ENCODE data around the gene IL19. TPM values are rescaled to one million over a fixed set of nuclear protein-coding genes. Genes with fewer than 3 reads are reported as not detected.

The IL19 gene
- total RNA-seq, 1 experiment from 2014 or later, result not detected

- no peak for DNase-seq (ENCODE audit: low read depth)
These were observed 116.3 kb downstream of the IL19 start for GRCh38 chr1:206886831-206887230.

DNA sequence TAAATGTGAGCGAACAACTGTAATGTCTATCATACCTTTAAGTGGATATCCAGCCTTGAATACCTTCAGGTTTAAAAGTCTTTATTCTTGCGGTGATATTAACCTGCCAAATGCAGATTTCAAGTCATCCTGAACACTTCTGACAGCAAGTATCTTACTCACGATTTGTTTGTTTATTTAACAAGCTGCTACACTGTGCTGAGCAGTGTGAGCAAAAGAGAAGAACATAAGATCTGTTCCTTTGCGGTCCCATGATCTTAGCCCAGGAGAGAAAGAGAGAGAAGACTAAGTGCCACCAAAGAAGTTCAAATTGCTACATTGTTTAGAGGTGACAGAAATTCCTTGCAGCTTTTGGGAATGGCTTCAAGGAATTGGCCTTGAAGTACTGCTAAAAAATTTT lies 117.1 kb downstream of the IL19 start:
- no peak for DNase-seq (ENCODE audit: low read depth)

GRCh38 chr1:206890125-206891060 lies 119.8 kb downstream of the IL19 start:
- peak; percentile 92 for DNase-seq (ENCODE audit: low read depth)

GRCh38 chr1:206891412-206891811 lies 120.8 kb downstream of the IL19 start:
- peak; percentile 46 for DNase-seq (ENCODE audit: low read depth)

Small RNAs within 50 kb of the gene (small RNA-seq; reads per million reads assigned to genes)
- gene RF00019, result not detected

Other genes with a start within 250 kb of the IL19 start
- 66.6 and 83.6 TPM in 2 replicates for gene EIF2D, start 158.3 kb upstream of the IL19 start, total RNA-seq (2014; rRNA removed; shearing (Covaris generic))
- gene DYRK3, start 135.2 kb upstream of the IL19 start, total RNA-seq (2014; rRNA removed; shearing (Covaris generic)), result 40.4 and 43.0 TPM in 2 replicates
- 41.7 and 51.1 TPM in 2 replicates for gene MAPKAPK2, start 85.9 kb upstream of the IL19 start, total RNA-seq (2014; rRNA removed; shearing (Covaris generic))
- gene IL10, start 1.7 kb downstream of the IL19 start, total RNA-seq (2014; rRNA removed; shearing (Covaris generic)), result not detected in 2 replicates
- not detected in 2 replicates for gene IL20, start 94.8 kb downstream of the IL19 start, total RNA-seq (2014; rRNA removed; shearing (Covaris generic))
- 17.2 and 19.8 TPM in 2 replicates for gene IL24, start 126.7 kb downstream of the IL19 start, total RNA-seq (2014; rRNA removed; shearing (Covaris generic))
- not detected in 2 replicates for gene FCMR, start 151.2 kb downstream of the IL19 start, total RNA-seq (2014; rRNA removed; shearing (Covaris generic))
- gene PIGR, start 175.7 kb downstream of the IL19 start, total RNA-seq (2014; rRNA removed; shearing (Covaris generic)), result 0.13 TPM in 1 of 2 replicates, not detected in the other
- not detected in 2 replicates for gene FCAMR, start 199.7 kb downstream of the IL19 start, total RNA-seq (2014; rRNA removed; shearing (Covaris generic))

Measured in HT1080 (cell line).